ENCODE measurements around the gene GNB1L.
"Not testable (repeated sequence)": the region's sequence is repeated elsewhere in the genome, so short reads cannot be mapped to it uniquely, and the experiment has no call there.

GNB1L gene

DNA sequence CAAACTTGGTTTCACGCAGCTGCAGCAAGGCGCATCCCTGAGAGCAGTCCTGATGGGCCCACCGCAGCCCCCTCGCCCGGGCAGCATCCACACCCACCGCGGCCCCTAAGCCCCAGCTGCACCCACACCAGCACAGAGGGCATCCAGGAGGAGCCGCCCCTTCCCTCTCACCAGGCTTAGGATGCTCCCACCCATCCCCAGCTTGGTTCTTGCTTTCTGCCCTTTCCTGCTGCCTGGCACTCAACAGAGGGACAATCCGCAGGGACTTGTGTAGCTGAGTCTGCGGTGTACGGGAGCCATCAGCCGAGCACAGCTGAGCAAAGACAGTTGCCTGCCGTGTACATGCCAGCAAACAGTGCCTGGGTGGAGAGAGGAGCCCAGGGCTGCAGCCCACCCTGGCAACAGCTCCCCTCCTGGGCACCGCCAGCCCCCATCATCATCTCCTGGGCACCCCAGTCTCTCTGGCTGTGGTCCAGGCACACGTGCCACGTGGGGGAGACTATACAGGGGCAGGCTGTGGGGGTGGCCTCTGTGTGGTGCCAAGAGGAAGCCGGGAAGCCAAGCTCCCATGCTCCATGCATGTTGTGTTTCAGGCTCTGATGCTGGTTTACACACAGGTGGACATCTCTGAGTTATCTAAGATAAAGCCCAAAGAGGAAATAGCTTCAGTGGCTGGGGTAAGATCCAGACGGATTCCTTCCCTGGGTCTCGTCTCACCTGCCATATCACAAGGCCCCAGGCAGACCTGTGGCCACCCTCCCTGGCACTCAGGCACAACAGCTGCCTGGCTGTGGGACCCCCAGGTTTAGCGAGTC is 36.0 kb upstream of the GNB1L start:
- in situ Hi-C loops (cut with MboI; ENCODE audit: low sequenced_read_pairs): no loop called here

DNA sequence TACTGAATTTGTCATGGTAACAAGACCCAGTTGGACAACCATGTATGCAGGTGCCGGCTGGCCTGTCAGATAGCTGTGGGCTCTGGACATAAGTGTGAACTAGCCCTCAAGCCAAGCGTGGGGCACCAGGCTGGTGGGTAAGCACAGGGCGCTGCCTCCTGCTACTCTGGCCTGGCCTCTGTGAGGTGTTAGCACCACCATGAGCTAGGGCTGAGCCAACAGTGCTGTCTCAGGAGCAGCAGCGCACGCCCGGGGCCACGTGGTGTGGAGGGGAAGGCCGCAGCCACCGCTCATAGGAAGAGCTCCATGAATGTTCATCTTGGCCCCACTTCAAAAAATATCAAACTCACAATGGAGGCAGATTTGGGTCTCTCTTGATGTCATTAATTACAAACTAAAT is 35.3 kb upstream of the GNB1L start:
- in situ Hi-C loops (cut with MboI; ENCODE audit: low sequenced_read_pairs): no loop called here

DNA sequence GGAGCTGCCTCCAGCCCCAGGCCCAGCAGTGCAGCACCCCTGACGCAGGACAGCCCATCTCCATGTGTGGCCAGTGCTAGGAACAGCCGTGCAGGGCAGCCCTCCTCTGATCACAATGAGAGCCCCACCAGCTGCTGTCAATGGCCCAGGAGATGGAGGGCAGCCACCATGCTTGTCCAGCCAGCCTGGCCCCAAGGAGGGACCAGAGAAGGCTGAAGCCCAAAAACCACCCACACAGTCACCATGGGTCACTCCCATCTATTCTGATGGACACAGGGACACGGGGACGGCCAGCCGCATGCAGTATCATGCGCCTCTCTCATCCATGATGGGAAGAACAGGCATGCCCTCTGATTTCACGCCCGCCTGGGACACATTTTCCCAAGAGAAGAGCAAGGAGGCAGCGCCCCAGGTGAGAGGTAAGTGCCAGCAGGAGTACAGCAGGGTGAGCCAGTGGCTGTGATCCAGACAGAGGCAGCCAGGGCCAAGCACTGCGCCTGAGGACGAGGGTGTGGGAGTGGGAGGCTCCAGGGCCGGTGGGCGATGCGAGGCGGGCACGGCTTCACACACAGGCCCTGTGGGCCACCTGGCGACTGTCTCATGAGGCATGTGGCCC is 33.6 kb upstream of the GNB1L start:
- in situ Hi-C loops (cut with MboI; ENCODE audit: low sequenced_read_pairs): no loop called here

DNA sequence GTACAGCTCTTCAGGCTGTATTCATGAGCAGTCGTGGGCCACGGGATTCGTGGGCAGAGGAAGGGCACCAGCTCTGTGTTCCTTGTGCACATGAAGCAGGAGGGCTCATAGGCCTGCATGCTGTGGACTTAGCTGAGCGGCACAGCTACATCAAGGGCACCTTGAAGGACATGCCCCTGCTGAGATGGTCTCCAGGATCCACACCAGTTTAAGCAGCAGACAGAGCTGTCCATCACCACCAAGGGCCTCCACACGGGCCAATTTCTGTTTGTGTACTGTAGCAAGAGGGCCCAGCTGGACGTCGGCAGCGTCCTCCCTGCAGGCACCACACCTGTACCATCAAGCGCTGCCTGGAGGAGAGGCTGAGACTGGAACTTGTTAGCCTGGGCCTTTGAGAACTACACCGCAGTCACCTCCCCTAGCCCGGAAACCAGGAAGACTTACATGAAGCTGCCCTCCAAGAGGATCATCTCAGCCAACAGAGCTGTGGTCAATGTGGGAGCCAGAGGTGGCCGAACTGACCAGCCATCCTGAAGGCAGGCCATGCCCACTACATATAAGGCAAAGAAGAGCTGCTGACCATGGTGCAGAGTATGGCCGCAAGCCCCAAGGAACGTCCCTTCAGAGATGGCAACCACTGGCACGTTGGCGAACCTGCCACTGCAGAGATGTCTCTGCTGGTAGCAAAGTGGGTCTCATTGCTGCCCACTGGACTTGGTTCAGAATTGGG is 32.7 kb upstream of the GNB1L start:
- in situ Hi-C loops (cut with MboI; ENCODE audit: low sequenced_read_pairs): no loop called here

DNA sequence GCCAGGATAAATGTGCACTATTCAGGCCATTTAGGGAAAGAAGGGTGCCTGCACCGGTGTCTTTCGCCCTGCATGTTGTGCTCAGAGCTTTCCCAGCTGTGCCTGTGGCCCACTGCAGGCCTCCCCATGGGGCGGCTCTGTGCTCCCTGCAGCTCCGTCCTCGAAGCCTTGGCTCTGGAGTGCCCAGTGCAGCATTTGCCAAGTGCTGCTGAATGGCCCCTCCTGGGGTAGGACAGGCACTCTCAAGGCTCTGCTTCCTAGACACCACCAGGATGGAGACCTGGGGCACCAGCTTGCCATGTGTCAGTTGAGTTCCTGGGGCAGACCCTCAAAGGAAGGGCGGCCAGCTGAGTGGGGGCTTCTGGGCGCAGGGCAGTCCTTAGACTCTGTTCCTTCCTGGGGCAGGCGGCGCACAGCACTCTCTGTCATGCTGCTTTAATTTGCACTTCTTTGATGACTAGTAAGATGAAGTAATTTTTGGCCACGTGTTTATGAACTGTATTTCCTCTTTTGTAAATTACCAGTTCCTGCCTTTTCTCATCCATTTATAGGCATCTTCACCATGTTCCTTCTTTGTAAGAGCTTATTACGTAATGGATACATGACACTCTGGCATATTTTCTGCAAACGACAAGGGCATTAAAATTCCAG is 32.1 kb upstream of the GNB1L start:
- in situ Hi-C loops (cut with MboI; ENCODE audit: low sequenced_read_pairs): no loop called here

DNA sequence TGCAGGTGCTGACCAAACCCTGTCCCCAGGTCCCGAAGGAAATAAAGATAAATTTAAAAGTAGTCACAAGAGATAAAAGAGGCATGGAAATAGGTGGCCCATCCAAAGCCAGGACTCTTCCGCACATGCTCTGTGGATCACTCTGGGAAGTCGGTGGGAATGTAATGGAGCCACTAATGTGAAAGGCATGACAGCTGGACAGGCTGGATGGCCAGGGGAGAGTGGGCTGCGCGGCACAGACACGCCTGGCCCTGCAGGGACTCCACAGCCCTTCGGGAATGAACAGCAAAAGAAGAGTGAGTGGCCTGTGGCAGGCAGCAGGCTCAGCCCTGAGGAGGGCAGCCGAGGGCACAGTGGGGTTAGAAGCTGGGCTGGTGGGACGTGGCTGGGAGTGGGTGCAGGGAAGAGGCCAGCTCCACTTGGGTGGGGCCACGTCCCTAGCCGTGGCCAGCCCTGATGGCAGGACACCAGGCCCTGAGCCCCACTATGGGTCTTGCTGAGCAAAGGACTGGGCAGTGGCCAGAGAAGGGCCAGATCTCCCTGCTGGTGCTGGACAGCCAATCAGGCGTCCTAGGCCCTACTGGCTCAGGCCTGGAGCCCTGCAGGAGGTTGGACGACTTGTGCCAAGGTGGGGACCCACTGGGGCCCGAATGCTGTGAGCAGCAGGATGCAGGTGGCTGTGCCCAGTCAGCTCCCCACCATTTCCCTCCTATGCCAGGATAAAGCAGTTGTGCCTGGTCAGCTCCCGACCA is 31.3 kb upstream of the GNB1L start:
- in situ Hi-C loops (cut with MboI; ENCODE audit: low sequenced_read_pairs): no loop called here

DNA sequence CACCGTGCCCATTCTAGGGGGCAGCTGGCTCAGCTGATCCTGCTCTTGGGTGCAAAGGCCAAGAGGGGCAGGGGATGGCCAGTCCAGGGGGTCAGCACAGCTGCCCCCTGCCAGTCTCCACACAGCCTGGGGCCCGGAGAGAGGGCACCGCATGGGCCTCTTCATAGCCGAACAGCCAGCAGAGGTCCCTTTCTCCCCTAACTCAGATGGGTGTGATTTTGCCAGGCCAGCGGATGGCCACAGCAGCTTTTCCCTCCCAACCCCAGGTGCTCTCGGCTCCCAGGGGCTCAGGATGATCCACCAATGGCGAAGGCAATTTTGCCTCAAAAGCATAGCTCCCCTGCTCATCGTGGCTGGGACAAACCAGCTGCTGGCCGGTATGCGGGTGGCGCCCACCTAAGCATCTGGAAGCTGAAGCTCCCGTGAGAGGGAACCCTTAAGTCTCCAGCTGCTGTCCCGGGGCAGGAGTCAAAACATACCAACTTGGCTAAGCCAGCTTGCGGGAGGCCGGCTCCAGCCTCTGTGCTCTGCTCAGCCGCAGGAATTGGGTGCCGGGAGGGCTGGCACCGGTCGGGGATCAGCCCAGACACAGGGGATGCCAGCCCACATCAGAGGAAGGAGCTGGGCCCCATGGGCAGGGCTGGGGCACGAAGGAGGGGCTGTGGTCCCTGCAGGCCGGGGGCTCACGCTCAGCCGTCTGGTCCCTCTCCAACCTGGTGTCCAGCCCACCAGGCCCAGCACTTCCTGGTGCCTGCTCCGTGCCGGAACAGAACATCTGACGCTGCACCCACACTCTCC is 30.5 kb upstream of the GNB1L start:
- in situ Hi-C loops (cut with MboI; ENCODE audit: low sequenced_read_pairs): no loop called here

DNA sequence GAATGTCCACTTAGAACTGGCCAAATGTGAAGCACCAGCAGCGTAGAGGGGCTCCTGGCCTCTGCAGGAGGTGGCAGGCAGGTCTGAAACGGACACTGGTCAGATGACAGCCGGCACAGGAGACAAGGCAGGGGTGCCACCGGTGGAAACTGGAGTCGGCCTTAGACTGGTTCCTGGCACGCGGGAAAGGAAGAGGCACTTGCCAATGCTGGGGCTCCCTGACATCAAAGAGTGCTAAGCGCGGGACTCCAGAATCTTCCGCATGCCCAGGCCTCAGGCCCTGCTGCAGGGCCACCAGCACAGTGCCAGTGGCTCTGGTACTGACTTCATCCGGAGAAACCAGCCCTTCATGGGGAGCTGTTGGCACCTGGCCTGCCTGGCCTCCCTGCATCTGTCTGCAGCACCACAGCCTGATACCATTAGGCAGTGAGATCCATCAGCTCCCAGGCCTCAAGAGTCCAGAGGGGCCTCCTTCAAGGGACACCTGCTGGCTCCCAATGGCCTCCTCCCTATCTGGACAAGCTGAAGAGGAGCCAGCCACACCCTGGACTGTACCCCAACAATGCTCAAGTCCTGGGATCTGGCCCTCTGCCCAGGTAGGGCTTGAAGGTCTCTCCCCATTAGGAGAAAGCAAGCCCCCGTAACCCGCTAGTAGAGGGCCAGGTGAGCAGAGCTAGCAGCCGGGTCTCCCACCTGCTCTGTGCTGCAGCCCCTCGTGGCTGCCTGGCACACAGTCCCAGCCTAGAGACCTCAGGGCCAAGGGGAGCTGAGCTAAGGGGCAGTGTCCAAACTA is 29.7 kb upstream of the GNB1L start:
- in situ Hi-C loops (cut with MboI; ENCODE audit: low sequenced_read_pairs): no loop called here

DNA sequence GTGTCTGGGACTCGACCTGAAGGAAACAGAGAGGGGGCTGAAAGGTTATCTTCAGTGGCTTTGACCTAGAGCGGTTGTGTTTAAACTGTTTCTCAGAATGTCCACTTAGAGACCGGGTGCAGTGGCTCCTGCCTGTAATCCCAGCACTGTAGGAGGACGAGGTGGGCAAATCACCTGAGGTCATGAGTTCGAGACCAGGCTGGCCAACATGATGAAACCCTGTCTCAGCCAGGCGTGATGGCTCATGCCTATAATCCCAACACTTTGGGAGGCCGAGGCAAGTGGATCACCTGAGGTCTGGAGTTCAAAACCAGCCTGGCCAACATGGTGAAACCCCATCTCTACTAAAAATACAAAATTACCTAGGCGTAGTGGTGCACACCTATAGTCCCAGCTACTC is 28.8 kb upstream of the GNB1L start:
- in situ Hi-C loops (cut with MboI; ENCODE audit: low sequenced_read_pairs): not testable (repeated sequence)

DNA sequence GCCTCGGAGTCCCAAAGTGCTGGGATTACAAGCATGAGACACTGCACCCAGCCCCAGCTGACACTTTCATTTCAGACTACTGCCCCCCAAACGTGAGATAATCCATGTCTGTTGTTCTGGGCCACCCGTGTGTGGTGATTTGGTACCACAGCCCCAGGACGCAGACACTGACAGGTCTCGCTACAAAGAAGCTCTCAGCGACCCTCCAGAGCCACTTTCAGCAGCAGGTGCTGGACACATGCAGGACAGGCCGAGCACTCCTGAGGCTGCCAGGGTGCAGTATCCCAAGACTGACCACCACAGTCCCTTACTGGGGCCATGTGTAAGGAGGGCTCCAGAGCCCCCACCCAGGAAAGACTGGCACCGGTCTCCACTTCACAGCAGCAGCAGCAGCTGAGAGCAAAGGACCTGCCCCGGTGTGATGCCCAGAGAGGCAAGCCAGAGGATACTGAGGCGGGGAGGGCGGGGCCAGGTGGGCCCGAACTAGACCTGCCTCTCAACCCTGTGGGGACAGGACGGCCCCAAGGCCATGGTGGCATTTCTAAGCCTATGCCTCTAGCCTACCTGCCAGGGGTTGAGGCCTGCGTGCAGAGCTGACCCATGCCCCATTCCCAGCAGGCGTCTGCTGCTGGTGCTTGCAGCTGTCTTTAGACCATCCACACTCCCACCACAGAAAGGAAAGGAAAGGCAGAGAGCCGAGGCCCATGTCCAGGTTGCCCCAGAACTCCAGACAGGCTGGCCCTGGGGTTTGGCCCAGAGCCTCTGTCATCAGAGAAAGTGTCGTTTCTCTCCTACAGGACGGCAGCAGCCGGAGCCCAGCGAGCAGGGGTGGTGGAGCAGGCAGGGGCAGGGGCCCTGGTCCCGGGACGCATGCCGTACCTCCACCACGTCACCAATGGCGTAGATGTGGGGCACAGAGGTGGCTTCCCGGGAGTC is 28.0 kb upstream of the GNB1L start:
- in situ Hi-C loops (cut with MboI; ENCODE audit: low sequenced_read_pairs): no loop called here

DNA sequence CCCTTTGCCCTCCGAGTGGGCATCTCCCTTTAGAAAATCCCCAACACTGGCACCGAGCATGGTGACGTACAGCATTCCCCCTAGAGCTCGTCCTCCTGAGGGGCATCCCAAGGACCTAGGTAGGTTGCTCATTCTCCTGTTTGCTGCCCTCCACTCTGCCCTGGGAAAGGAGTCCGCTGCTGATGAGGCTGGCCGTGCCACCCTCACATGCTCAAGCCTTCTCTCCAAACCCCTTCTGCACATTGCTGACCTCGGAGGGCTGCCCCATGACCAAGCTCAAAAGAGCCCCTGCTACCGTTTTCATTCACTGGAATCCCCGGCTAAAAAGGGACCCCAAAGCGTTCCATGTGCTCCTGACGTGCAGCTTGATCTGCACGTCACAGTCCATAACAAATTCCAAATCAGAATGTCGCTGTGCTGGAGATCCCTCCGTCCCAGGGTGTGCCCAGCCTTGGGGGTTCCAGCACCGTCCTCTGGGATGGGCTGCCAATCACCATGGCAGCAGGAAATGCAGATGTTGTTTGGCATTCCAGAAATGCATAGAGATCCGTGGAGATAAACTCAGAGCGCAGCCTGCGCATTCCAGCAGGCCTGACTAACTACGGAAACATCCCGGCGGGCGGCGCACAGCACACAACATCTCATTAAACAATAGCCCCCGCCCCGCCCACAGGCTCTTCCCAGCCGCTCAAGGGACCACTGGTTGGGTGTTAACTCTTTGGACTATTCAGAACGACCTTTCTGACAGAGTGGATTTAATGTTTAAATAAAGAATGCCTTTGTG is 26.3 kb upstream of the GNB1L start:
- in situ Hi-C loops (cut with MboI; ENCODE audit: low sequenced_read_pairs): no loop called here

DNA sequence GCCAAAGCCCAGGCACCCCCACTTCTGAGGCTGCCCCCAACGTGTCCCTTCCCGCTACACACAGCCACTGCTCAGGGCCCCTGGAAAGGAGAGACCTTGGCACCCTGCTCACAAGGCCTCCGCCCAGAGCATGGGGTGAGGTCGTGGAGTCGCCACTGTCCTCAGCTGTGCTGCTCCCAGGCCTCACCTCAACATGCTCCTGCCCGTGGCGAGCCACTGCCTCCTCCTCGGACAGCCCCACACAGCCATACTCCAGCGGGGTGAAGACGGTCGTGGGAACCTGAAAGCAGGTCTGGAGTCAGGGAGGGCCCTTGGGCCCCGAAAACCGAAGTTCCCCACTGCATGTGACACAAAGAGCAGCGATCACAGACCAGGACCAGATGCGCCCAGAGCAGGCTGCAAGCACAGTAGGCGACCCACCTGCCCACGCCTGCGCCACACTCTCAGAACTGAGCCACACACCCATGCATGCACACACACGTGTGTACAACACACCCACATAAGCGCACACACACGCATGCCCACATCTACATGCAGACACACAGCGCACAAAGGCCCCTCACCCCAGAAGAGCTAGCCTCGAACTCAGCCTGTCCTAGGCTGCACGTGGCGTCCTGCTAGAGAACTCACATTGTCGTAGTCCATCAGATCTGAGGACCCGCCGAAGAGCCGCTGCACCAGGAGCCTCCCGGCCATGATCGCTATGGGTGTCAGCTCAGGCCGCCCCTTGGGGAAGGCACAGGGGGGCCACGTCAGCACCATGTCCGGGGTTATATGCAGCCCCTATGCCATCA is 25.5 kb upstream of the GNB1L start:
- in situ Hi-C loops (cut with MboI; ENCODE audit: low sequenced_read_pairs): no loop called here

DNA sequence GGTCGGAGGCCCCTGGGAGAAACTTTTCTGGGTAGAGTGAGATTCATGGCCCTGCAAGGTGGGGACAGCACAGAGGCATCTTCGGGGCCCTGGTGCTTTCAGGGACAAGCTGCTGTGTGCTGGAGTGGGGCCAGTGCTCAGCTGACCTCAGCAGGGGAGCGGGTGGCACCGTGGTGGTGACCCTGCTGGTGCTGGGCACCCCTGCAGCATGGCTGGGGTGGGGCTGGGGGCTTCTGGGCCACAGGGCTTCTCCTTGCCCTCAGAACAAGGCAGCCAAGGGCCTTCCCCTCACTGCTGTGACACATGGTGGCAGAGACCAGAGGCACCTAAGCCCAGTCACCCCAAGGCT is 24.9 kb upstream of the GNB1L start:
- in situ Hi-C loops (cut with MboI; ENCODE audit: low sequenced_read_pairs): no loop called here

DNA sequence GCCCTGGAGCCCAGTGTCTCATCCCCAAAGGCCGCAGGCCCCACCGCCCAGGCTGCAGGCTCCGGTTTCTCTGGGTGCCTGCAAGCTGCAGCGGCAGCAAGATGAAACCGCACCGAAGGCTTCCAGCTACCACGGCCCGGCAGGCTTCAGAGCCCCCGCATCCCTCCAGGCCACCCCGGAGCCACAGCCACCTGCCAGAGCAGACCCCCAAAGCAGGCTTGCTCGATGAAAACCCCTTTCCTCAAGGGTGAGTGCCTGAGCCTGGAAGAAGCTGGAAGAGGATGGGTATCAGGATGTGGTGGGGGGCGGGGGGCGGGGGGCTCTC is 24.5 kb upstream of the GNB1L start:
- in situ Hi-C loops (cut with MboI; ENCODE audit: low sequenced_read_pairs): no loop called here

DNA sequence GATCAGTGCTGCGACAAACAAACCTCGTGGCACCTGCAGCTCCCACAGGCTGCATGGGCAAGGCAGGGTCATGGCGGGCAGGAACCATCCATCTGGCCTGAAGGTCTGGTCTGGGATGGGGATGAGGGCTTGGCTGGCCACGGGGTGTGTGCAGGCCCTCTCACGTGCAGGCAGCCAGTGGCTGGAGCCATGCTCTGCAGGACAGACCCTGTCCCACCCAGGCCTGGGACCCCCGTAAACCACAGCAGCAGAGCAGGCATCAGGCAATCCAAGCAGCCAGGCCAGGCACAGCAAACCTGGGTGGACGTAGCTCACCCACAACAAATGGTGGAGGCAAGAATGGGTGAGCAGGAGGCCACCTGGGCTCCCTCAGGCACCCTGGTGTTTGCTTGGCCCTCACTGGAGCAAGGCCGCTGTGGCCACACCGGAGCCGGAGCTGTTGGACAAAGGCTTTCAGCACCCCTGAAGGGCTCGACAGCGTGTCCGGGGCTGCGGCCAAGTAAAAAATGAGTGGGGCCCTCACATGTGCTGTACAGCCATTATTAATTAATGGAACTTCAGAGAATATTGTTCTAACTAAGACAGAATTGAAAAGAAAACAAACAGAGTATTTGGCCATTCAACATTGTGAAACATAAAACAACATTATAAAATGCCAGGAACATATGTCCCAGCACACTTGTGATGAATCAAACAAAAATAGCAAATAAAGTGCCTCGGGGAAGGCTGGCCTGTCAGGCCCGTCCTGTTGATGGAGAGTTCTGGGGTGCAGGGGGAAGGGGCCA is 24.0 kb upstream of the GNB1L start:
- in situ Hi-C loops (cut with MboI; ENCODE audit: low sequenced_read_pairs): no loop called here

All from HL-60/S4 (cell line).